ENCODE measurements around the gene APCDD1. TPM values are rescaled to one million over a fixed set of nuclear protein-coding genes. Genes with fewer than 3 reads are reported as not detected.

APCDD1 gene
- total and polyA plus RNA-seq, 2 donors (not counting 1 experiment from before 2014, with no cell fraction given), result 15.3 to 17.3 TPM

DNA sequence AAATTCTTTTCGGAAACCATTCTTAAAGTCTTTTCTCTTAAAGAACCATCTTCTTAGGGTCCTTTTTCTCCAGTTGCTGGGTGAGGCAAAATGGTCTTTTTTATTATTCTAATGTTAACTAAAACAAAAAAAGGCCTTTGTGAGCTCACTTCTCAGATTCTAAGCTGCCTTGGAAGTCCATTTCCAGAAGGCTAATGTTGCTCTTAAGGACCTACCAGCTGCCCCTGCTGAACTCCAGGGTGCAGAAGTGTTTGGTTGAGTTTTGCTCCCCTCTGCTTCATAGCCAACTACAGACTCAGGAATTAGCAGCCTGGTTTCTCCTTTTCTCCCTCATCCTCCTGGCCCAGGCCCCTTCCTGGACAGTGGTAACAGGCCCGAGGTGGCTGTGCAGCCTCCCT lies 23.4 kb downstream of the APCDD1 start:
- H3K27ac ChIP-seq (ENCODE audit: insufficient read depth, low read length), result no peak overlapping the region
- H3K4me3 ChIP-seq (replicated peaks in 1 of 4; ENCODE audit: control extremely low read depth in 1 of 4, insufficient read depth in 1 of 4, low read depth in 3 of 4, low read length in 4 of 4), result no peak overlapping the region
- H3K4me2 ChIP-seq (ENCODE audit: extremely low read depth, insufficient read depth, low read length), result no peak overlapping the region
- no peak overlapping the region for H3K9ac ChIP-seq (ENCODE audit: insufficient read depth, low read length)
- H3K9me3 ChIP-seq (ENCODE audit: control insufficient read depth, insufficient read depth, low read depth, low read length), result no peaks in the 10 kb centered on the region
- H4K20me1 ChIP-seq (ENCODE audit: control insufficient read depth, extremely low read depth, insufficient read depth, low read length), result no peaks in the 10 kb centered on the region
- no peaks in the 10 kb centered on the region for H3K79me2 ChIP-seq (ENCODE audit: control insufficient read depth, insufficient read depth, low read length)
- H3K4me1 ChIP-seq (ENCODE audit: control insufficient read depth, extremely low read depth, insufficient read depth, low read length), result no peaks in the 10 kb centered on the region
- H2AFZ ChIP-seq (ENCODE audit: low read length), result no peak overlapping the region
- no peak for DNase-seq (ENCODE audit: low read depth in 2 of 2)
- TF ChIP-seq EZH2 (IDR thresholded peaks at IDR 0.05; ENCODE audit: low read length, missing control alignments), result no peak
- TF ChIP-seq, protein P1, sequence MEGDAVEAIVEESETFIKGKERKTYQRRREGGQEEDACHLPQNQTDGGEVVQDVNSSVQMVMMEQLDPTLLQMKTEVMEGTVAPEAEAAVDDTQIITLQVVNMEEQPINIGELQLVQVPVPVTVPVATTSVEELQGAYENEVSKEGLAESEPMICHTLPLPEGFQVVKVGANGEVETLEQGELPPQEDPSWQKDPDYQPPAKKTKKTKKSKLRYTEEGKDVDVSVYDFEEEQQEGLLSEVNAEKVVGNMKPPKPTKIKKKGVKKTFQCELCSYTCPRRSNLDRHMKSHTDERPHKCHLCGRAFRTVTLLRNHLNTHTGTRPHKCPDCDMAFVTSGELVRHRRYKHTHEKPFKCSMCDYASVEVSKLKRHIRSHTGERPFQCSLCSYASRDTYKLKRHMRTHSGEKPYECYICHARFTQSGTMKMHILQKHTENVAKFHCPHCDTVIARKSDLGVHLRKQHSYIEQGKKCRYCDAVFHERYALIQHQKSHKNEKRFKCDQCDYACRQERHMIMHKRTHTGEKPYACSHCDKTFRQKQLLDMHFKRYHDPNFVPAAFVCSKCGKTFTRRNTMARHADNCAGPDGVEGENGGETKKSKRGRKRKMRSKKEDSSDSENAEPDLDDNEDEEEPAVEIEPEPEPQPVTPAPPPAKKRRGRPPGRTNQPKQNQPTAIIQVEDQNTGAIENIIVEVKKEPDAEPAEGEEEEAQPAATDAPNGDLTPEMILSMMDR (conservative IDR thresholded peaks at IDR 0.05 in 1 of 2, IDR thresholded peaks at IDR 0.05 in 1 of 2; ENCODE audit: low read depth in 1 of 2, low read length in 2 of 2), result no peak
- no peaks in the 10 kb centered on the region for H3K27me3 ChIP-seq (ENCODE audit: control insufficient read depth, insufficient read depth, low read length)
- no peaks in the 10 kb centered on the region for H3K36me3 ChIP-seq (ENCODE audit: control insufficient read depth, insufficient read depth, low read length)

DNA sequence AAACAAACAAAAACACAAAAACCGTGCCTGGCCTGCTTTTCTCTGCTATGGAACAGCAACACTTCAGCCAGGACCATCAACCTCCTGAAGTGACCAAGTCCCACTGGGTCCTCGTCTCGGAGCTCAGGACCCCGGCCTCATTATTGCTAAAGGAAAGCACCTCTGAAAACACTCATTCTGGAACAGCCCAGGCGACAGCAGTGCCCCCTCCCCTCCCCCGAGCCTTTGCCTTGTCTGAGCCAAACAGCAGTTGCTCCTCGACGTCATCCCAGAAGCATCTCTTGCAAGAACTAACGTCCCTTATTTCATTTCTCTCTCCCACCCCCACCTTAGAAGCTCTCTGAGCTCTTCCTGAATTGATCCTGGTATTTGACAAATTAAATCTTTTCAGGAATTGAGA lies 27.4 kb downstream of the APCDD1 start:
- Histone ChIP-seq H3K27me3 (ENCODE audit: control insufficient read depth, insufficient read depth, low read length) (no peaks in the 10 kb centered on the region), H3K4me1 (ENCODE audit: control insufficient read depth, extremely low read depth, insufficient read depth, low read length) (no peaks in the 10 kb centered on the region), H3K79me2 (ENCODE audit: control insufficient read depth, insufficient read depth, low read length) (no peaks in the 10 kb centered on the region), H3K9ac (ENCODE audit: insufficient read depth, low read length) (no peak overlapping the region), H2AFZ (ENCODE audit: low read length) (no peak overlapping the region), H3K4me3 (replicated peaks in 1 of 4; ENCODE audit: control extremely low read depth in 1 of 4, insufficient read depth in 1 of 4, low read depth in 3 of 4, low read length in 4 of 4) (no peak overlapping the region), H4K20me1 (ENCODE audit: control insufficient read depth, extremely low read depth, insufficient read depth, low read length) (no peaks in the 10 kb centered on the region), H3K27ac (ENCODE audit: insufficient read depth, low read length) (no peak overlapping the region), H3K9me3 (ENCODE audit: control insufficient read depth, insufficient read depth, low read depth, low read length) (no peaks in the 10 kb centered on the region), H3K4me2 (ENCODE audit: extremely low read depth, insufficient read depth, low read length) (no peak overlapping the region), H3K36me3 (ENCODE audit: control insufficient read depth, insufficient read depth, low read length) (no peaks in the 10 kb centered on the region)
- no peak for DNase-seq (ENCODE audit: low read depth in 2 of 2)
- no peak for TF ChIP-seq EZH2 (IDR thresholded peaks at IDR 0.05; ENCODE audit: low read length, missing control alignments)
- TF ChIP-seq, protein P1 (conservative IDR thresholded peaks at IDR 0.05 in 1 of 2, IDR thresholded peaks at IDR 0.05 in 1 of 2; ENCODE audit: low read depth in 1 of 2, low read length in 2 of 2), result no peak

GRCh38 chr18:10482363-10482984 lies 28.0 kb downstream of the APCDD1 start:
- Histone ChIP-seq H3K27ac (ENCODE audit: insufficient read depth, low read length) (no peak overlapping the region), H3K4me1 (ENCODE audit: control insufficient read depth, extremely low read depth, insufficient read depth, low read length) (no peaks in the 10 kb centered on the region), H3K79me2 (ENCODE audit: control insufficient read depth, insufficient read depth, low read length) (no peaks in the 10 kb centered on the region), H4K20me1 (ENCODE audit: control insufficient read depth, extremely low read depth, insufficient read depth, low read length) (no peaks in the 10 kb centered on the region), H3K27me3 (ENCODE audit: control insufficient read depth, insufficient read depth, low read length) (no peaks in the 10 kb centered on the region), H3K36me3 (ENCODE audit: control insufficient read depth, insufficient read depth, low read length) (no peaks in the 10 kb centered on the region), H3K4me2 (ENCODE audit: extremely low read depth, insufficient read depth, low read length) (no peak overlapping the region), H3K4me3 (replicated peaks in 1 of 4; ENCODE audit: control extremely low read depth in 1 of 4, insufficient read depth in 1 of 4, low read depth in 3 of 4, low read length in 4 of 4) (no peak overlapping the region), H3K9ac (ENCODE audit: insufficient read depth, low read length) (no peak overlapping the region), H2AFZ (ENCODE audit: low read length) (no peak overlapping the region), H3K9me3 (ENCODE audit: control insufficient read depth, insufficient read depth, low read depth, low read length) (no peaks in the 10 kb centered on the region)
- TF ChIP-seq EZH2 (IDR thresholded peaks at IDR 0.05; ENCODE audit: low read length, missing control alignments), result no peak
- TF ChIP-seq, protein P1 (conservative IDR thresholded peaks at IDR 0.05 in 1 of 2, IDR thresholded peaks at IDR 0.05 in 1 of 2; ENCODE audit: low read depth in 1 of 2, low read length in 2 of 2), result no peak
- no peak for DNase-seq (ENCODE audit: low read depth in 2 of 2)
